ENCODE data around the gene ITGA1. TPM values are rescaled to one million over a fixed set of nuclear protein-coding genes. Genes with fewer than 3 reads are reported as not detected.

Gene ITGA1
- total RNA-seq, 1 donor from 2014 or later: 42.7 TPM

DNA sequence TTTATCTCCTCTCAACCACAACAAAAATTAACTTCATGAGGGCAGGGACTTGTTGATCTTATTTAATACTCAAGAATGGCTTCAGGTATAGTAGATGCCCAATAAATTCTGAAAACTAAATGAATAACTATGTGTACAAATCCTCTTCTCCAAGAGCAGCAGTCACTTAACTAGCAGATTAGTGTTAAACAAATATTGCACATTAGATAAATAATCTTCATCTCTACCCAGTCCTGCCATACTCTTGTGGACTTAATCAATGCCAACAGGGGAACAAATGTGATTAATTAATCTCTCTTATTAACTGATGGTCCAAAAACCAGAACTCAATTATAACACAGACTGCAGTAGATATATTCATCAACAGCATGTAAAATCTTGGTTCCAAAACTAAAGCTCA lies 15.0 kb upstream of the ITGA1 start:
- no peak overlapping the region for H3K27ac ChIP-seq
- H3K27me3 ChIP-seq: no peaks in the 10 kb centered on the region
- no peaks in the 10 kb centered on the region for H3K9me3 ChIP-seq
- no peak overlapping the region for H3K4me3 ChIP-seq
- intact Hi-C loops (cut with DNase I): no loop called here
- peaks cover 0 to 2% of the 10 kb centered on the region in 2 donors for H3K4me1 ChIP-seq
- TF ChIP-seq CTCF (IDR thresholded peaks at IDR 0.05): no peak
- no peaks in the 10 kb centered on the region for H3K36me3 ChIP-seq
- DNase-seq (ENCODE audit: low spot score in 2 of 2): no peak

GRCh38 chr5:52773342-52773741 lies 14.4 kb upstream of the ITGA1 start:
- Histone ChIP-seq H3K4me1 (peaks cover 0 to 2% of the 10 kb centered on the region in 2 donors), H3K4me3 (no peak overlapping the region), H3K27ac (no peak overlapping the region), H3K27me3 (no peaks in the 10 kb centered on the region), H3K9me3 (no peaks in the 10 kb centered on the region), H3K36me3 (no peaks in the 10 kb centered on the region)
- TF ChIP-seq CTCF (IDR thresholded peaks at IDR 0.05): no peak
- intact Hi-C loops (cut with DNase I): no loop called here
- no peak for DNase-seq (ENCODE audit: low spot score in 2 of 2)

- Histone ChIP-seq H3K27me3 (no peaks in the 10 kb centered on the region), H3K36me3 (no peaks in the 10 kb centered on the region), H3K9me3 (no peaks in the 10 kb centered on the region), H3K4me3 (no peak overlapping the region), H3K27ac (no peak overlapping the region), H3K4me1 (no peaks in the 10 kb centered on the region)
- intact Hi-C loops (cut with DNase I): no loop called here
- no peak for DNase-seq (ENCODE audit: low spot score in 2 of 2)
- no peak for TF ChIP-seq CTCF (IDR thresholded peaks at IDR 0.05)
Measured at GRCh38 chr5:52774005-52774410, 13.7 kb upstream of the ITGA1 start.

- no peak overlapping the region for H3K4me3 ChIP-seq
- TF ChIP-seq CTCF (IDR thresholded peaks at IDR 0.05): no peak
- H3K27ac ChIP-seq: no peak overlapping the region
- DNase-seq (ENCODE audit: low spot score in 2 of 2): no peak
- intact Hi-C loops (cut with DNase I): no loop called here
- no peaks in the 10 kb centered on the region for H3K9me3 ChIP-seq
- no peaks in the 10 kb centered on the region for H3K4me1 ChIP-seq
- H3K36me3 ChIP-seq: no peaks in the 10 kb centered on the region
- H3K27me3 ChIP-seq: no peaks in the 10 kb centered on the region
Measured at GRCh38 chr5:52776116-52776515, 11.6 kb upstream of the ITGA1 start.

DNA sequence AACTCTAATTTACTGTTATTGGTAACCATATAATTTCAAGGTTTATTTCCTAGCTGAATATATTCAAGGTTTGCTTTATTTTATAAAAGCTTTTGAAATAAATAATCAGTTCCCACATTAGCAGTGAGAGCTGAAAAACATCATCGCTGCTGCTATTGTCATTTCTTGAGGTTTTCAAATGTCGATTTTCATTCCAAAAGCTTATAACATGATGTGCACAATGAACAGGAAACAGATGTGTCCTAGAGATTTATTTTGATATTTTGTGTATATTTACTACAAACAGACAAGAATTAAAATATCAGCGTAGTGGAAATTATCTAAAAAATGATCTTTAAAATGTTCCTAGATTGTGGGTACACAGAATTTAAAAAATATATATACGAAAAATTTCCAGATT lies 10.5 kb upstream of the ITGA1 start:
- H3K27me3 ChIP-seq: no peaks in the 10 kb centered on the region
- no peak overlapping the region for H3K27ac ChIP-seq
- TF ChIP-seq CTCF (IDR thresholded peaks at IDR 0.05): no peak
- H3K4me3 ChIP-seq: no peak overlapping the region
- H3K4me1 ChIP-seq: no peaks in the 10 kb centered on the region
- no peaks in the 10 kb centered on the region for H3K36me3 ChIP-seq
- H3K9me3 ChIP-seq: no peaks in the 10 kb centered on the region
- no peak for DNase-seq (ENCODE audit: low spot score in 2 of 2)
- intact Hi-C loops (cut with DNase I): no loop called here

GRCh38 chr5:52778781-52779180 lies 8.9 kb upstream of the ITGA1 start:
- Histone ChIP-seq H3K4me3 (no peak overlapping the region), H3K4me1 (peaks cover 0 to 4% of the 10 kb centered on the region in 2 donors), H3K27ac (no peak overlapping the region), H3K9me3 (no peaks in the 10 kb centered on the region), H3K27me3 (no peaks in the 10 kb centered on the region), H3K36me3 (no peaks in the 10 kb centered on the region)
- no peak for DNase-seq (ENCODE audit: low spot score in 2 of 2)
- no peak for TF ChIP-seq CTCF (IDR thresholded peaks at IDR 0.05)
- intact Hi-C loops (cut with DNase I): no loop called here

Measured in ascending aorta (tissue), 2 donors.